CD4-positive, alpha-beta T cell treated with Interleukin-10 for 1 hour (primary cell): ENCODE measurements around the gene SPON1.

ENCODE experiments used
- DNase-seq: peaks from one replicate; pipeline ENCODE4 v3.0.0-alpha.2; 2020

The SPON1 gene

GRCh38 chr11:13944911-13945425, 17.6 kb upstream of the SPON1 start:
- no peak for DNase-seq

DNA sequence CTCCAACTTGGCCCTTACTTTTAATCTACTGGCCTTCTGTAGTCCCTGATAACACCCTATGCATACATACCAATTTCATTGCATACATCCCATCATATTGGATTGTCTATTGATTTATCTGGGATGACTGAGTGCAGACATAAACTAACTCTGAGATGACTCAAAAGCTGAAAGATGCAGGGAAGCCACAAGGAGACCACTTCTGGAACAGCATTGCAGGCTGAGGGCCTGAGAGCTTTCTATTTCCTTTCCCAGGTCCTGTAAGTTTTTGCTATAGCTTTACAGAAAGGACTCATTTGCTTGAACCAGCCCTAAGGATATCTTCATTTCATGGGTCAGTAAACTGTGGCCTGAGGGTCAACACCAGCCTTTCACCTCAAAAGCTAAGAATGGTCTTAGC, 15.1 kb upstream of the SPON1 start:
- no peak for DNase-seq

DNA sequence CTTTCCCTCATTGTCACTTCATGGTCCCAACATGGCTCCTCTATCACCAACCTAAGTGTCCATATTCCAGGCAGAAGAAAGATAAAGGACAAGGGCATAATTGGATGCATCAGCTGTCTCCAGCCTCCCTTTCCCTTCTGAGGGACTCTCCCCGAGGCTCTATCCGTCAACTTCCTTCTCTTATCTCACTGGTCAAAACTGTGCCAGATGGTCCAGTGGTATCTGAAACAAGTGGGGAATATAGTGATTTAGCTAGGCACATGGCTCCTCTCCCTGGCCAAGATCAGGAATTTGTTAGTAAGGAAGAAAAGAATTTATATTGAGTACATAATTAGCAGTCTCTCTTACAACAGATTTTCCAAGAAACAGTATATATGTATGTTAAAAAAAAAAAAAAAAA, 12.6 kb upstream of the SPON1 start:
- DNase-seq = no peak

DNA sequence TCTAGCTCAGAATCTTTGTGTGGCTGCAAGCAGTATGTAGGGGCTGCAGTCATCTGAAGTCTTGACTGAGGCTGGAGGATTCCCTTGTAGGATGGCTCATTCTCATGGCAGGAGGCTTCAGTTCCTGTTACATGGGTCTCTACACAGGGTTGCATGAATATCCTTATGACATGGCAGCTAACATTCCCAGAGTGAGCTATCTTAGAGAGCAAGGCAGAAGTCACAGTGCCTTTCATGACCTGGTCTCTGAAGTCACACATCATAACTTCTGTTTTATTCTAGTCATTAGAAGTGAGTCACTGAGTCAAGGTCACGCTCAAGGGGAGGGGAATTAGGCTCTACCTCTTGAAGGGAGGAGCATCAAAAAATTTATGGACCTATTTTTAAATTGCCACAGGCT, 10.3 kb upstream of the SPON1 start:
- no peak for DNase-seq

- DNase-seq = no peak
These were observed 9.9 kb upstream of the SPON1 start for GRCh38 chr11:13952668-13953067.

- DNase-seq = no peak
These were observed 7.9 kb upstream of the SPON1 start for GRCh38 chr11:13954591-13954990.

DNA sequence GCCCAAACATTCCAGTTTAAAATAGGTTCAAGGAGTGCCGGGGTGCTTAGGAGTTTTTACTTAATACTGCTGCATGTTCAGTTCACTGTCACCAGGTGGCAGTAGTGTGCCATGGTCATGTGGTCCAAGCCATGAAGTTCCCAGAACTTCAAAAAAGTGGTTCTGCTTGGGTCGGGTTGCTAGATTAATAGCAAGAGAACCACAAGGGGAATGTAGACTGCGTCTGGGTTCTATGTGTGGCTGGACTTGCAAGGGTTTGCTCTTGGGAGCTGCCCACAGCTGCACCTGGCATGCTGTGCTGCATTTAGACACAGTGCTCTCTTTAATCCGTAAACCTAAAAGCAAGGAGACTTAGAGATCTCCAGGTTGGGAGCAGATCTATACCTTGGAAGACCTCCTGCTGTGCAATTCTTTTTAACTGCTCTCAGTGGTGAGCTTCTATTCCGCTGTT, 6.5 kb upstream of the SPON1 start:
- DNase-seq = peak; percentile 69

DNA sequence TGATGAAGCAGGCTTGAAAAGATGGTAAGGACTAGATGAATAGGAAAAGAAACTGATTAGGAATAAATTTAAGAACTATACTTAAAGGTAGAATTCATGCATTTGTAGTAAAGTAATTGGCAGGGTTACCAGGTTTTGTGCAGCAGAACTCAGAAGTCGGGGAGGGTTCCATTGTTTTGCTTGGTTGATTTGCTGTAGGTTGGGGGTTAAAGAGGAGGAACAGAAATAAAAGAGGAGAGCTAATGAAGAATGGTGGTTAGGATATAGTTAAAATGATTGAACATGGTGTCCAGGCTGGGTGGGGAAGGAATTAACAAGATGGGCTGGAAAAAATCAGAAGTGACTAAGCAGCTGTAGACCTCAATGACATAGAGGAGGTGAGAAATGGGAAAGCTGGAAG, 5.5 kb upstream of the SPON1 start:
- no peak for DNase-seq

DNA sequence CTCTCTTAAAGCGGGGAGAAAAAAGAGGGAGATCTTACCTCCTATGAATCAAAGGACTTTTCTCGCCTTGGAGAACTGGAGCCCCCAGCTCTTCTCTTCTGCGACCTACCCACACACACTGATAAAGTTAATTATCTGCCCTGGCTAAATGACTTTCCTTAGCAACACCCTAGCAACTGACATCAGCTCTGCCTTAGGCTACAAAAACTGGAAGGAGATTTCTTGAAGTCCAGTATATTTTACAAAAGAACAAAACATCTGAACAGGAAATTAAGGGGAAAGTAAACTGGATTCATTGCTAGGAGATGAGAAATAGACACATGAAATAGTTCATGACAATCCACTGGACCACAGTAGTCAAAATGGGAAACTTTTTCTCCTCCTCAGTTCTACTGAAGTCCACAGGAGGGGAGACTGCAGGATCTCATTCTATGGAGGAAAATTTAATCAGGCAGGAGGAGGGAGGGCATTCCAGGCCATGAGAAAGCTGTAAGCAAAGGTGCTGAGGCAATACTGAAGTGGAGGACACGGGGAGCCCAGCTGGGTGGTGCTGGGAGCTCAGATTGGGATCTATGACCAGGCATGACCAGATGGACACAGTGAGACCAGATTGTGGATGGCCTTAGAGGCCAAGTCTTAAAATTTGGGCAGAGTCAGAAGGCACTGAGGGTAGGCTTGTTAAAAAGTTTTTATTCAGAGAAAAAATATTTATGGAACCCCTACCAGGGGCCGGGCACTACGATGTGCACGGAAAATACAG, 3.7 kb upstream of the SPON1 start:
- DNase-seq = no peak

- DNase-seq = no peak
These were observed 343 bp upstream of the SPON1 start for GRCh38 chr11:13962198-13962561.

DNA sequence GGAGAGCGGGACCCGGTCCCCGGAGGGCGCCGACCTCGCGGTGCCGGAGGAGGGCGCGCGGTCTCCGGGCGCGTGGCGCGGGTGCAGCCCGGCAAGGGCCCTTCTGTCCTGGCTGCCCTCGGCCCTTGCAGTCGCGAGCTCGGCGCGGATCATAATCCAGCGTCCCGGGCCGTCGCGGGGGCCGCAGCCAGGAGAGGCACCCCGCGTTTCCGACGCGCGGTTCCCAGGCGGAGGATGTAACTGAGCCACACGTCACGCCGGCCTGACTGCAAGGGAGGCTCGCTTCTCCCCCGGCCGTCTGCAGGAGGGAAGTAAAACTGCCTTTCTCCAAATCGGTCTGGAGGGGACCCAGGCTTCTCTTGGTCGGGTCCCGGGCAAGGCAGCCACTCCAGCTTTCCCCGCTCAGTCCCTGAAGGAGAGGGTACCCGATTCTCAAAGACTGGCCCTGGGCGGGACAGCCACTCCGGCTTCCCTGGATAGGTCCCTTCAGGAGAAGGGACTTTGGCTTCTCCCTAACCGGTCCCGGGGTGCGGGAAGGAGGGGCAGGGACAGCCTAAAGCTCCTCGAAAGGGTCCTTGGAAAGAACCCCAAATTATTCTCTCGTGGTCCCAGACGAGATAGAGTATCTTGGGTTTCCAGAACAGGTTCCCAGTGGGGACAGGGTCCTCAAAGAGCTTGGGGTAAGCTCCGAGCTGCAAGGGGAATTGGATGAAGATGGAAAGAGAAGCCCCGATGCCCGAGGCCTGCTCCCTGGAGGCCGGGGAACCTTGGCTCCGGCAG, 836 bp downstream of the SPON1 start:
- DNase-seq = no peak

DNA sequence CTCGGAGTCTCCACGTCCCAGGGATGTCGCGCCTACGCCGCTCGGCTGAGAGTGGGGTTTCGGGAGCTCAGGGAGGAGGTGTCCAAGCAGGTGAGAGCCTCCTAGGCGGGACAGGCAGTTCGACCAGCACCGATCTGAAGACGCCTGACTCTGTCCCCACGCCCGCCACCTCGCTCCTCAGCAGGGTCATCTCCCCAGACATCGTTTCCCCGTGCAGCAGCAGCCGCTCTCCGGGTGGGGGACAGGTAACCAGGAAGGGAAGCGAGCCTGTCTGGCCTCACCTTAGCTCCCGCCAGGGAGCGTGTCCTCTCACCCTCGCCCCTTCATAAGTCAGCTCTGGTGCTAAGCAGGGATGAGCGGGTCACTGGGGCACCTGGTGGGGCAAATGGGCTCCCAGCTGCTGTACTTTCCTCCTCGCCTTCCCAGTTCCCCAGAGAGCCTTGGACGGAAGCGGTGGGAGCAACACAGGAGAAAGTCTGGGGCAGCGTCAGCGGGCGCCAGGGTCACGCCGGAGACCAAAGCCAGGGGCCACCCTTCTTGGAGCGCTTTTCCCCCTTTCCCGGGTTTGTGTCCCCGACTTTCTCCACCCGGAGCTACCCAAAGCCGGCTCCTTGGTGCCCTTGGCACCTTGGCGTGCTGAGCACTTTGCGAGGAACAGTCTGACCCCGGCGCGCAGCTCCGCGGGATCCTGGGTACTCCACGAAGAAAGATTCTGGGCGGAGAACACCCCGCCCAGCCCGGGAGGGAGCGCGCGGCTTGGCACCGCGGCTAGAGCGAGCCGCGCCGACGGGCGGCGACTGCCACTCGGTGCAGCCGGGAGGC, 1.6 kb downstream of the SPON1 start:
- DNase-seq = no peak

GRCh38 chr11:13964771-13965074, 2.2 kb downstream of the SPON1 start:
- DNase-seq = no peak

DNA sequence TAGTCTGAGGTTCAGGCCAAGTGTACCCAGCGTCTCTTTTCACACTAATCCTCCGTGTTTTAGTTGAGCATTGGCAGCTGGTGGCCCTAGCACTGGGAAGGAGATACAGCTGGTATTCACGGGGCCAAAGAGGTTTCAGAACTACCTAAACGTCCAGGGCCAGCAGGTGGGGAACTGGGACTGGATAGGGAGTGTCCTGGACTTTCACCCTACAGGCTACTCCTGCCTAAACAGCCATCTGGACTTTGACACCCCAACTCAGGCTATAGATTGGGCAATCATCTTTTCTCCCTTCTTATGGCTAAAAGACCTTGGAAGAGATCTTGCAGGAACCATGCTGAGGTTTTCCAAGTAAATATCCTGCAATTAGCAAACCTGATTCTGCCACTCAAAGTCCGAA, 2.8 kb downstream of the SPON1 start:
- DNase-seq = no peak

DNA sequence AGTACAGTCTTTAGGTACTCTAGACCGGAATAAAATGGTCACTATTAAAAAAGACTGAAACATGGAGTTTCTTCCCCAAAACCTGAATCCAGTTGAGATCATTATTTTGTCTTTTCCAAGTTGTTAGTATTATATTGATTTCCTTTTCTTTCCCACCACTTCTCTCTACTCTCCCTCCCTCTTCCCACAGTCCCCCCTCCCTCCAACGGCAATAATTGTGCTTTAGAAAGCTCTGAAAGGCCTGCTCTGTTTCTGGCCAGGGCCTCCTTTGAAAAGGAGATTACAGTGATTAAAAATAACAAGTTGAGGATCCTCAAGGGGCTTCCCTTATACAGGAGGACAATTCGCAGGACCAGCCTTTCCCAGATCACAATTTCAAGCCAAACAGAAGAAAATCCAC, 3.5 kb downstream of the SPON1 start:
- DNase-seq = no peak

- DNase-seq = no peak
These were observed 4.0 kb downstream of the SPON1 start for GRCh38 chr11:13966486-13966885.

GRCh38 chr11:13970986-13971385, 8.5 kb downstream of the SPON1 start:
- no peak for DNase-seq

DNA sequence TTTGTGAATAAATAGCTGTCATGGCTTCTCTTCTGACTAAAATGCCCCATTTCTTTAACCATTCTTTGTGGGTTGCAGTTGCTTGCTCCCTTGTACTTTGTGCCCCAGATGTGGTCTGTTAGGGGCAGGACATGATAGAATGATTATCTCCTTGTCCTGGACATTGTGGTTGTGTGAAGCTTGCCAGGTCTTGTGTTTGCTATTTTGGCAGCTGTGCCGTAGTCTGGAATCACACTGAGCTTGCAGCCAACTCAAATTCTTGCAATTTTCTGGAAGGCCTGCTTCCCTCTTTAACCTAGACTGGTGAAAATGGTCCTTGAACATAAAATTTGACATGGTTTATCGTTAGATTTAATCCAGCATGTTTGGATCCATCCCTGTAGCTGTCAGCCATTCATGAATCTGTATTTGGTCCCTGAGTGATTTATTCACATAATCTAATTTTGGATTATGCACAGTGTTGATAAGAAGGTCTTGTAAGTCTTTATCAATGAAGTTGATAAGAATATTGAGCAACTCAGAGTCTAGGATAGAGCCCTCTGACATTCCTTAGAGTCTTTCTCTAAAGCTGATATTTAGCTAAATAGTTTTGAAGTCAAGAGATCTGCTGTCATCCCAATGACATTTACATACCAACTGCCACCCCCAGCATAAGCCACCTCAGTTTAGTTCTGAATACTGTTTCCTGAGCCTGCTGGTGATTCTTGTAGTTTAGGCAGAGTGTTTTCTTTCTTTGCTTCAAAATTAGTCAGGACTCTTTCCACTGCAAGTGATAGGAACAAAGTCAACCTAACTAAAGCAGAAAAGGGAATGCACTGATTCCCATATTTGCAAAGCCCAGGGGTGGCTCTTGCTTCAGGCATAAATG, 9.8 kb downstream of the SPON1 start:
- DNase-seq = no peak

GRCh38 chr11:13972944-13973343, 10.4 kb downstream of the SPON1 start:
- no peak for DNase-seq

DNA sequence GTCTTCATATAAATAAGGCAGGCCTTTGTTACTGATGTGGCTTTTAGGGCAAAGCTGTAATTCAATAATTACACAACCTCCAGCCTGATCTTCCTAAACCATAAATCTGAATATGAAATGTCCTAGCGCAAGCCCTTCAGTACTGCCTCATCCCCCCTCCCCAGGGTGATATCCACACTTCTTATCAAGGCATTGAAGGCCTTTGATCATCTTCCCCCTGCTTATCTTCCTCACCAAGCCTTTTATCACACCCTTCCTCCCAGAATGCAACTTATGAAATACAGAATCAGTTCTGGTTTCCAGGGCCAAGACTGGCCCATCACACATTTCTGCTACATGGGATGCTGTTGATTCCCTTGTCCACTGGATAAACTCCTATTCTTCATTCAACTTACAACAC, 12.1 kb downstream of the SPON1 start:
- no peak for DNase-seq

DNA sequence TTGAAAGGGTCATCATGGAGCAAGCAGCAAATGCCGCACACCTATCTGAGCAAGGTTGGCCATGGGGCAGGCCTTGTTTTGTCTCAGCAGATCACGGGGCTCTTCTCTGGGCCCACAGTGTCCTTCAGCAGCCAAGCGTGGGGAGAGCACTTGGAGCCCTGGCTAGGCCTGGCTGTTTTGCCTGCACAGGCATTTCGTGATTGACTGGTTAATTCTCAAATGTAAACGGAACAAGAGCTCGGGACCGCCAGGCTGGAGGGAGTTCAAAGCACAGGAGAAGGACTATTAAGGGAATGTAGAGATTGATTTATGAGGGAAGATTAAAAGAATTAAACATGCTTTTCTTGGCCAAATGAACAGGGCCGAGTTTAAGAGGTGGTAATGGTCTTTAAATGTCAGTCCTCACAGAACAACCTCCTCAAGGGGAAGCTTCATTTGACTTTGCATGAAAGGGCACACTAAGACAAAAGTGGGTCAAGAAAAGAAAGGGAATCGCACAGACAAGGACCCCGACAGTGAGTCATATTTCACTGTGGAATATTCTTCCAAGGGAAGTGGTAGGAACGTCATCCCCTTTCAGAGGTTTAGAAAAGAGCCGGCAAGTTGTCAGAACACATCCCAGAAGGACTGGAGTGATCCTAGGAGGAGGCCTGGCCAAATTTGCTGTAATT, 20.7 kb downstream of the SPON1 start:
- no peak for DNase-seq
